Activated naive CD8-positive, alpha-beta T cell treated with anti-CD3 and anti-CD28 coated beads, Interleukin-2, amount 50 U/mL, for 24 hours (primary cell): ENCODE data around the gene H6PD.
A peak's percentile ranks its signal among the peaks of the same experiment; 100 is the strongest.

Source experiments
- ATAC-seq: fragments of 150-1000 bp; cut with Tn5 transposase; one replicate; pipeline ENCODE4 v1.10.0; 2021
- DNase-seq: peaks from one replicate; pipeline ENCODE4 v3.0.0; 2021
- H3K27ac Mint-ChIP-seq: one replicate; pipeline ENCODE4 v1.8.0; 2021; ENCODE audit warnings: mild to moderate bottlenecking, mixed read lengths
- H3K27me3 Mint-ChIP-seq: one replicate; pipeline ENCODE4 v1.8.0; 2021; ENCODE audit warnings: mixed read lengths
- H3K36me3 Mint-ChIP-seq: one replicate; pipeline ENCODE4 v1.8.0; 2021; ENCODE audit warnings: low read depth, mixed read lengths
- H3K4me1 Mint-ChIP-seq: one replicate; pipeline ENCODE4 v1.8.0; 2021; ENCODE audit warnings: mixed read lengths
- H3K4me3 Mint-ChIP-seq: one replicate; pipeline ENCODE4 v1.8.0; 2021; ENCODE audit warnings: mild to moderate bottlenecking, moderate library complexity, mixed read lengths
- H3K9me3 Mint-ChIP-seq: one replicate; pipeline ENCODE4 v1.8.0; 2021; ENCODE audit warnings: mixed read lengths

H6PD gene, protein sequence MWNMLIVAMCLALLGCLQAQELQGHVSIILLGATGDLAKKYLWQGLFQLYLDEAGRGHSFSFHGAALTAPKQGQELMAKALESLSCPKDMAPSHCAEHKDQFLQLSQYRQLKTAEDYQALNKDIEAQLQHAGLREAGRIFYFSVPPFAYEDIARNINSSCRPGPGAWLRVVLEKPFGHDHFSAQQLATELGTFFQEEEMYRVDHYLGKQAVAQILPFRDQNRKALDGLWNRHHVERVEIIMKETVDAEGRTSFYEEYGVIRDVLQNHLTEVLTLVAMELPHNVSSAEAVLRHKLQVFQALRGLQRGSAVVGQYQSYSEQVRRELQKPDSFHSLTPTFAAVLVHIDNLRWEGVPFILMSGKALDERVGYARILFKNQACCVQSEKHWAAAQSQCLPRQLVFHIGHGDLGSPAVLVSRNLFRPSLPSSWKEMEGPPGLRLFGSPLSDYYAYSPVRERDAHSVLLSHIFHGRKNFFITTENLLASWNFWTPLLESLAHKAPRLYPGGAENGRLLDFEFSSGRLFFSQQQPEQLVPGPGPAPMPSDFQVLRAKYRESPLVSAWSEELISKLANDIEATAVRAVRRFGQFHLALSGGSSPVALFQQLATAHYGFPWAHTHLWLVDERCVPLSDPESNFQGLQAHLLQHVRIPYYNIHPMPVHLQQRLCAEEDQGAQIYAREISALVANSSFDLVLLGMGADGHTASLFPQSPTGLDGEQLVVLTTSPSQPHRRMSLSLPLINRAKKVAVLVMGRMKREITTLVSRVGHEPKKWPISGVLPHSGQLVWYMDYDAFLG

DNA sequence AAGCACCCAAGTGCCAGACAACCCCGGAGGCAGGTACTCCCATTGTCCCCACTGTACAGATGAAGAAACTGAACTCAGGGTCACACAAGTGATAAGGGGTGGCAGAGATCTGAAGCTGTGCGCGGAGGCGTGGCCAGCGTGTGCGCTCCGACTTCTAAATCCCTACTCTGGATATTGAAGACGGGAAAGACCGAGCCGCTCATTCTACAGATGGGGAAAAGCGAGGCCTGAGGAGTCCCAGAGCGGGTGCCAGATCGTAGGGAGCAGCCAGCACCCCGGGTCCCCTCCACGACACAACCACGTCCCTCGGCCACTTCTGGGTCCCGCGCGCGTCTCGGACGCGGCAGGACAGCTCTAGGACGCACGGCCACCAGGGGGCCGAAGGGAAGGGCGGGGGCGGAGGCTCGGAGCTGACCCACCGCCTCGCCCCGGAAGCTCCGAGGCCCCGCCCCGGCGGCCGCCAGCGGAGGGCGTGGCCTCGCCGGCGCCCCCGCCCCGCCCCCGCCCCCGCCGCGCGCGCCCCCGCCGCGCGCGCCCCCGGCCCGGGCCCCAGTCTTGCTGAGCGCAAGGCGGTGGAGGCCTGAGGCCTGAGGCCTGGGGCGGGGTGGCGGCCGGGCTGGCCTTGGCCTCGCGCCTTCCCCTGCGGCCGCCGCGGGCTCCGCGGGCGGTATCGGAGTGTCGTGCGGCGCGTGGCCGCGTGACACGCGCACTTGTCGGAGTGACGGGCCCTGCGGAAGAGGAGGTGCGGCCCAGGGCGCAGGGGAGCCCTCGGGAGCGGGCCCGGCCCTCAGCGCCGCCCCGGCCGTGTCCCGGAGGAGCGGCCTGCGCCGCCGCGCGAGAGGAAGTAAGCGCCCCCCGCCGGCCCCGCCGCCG lies at the start of gene H6PD:
Gene H6PD, plus strand, starts transcription at position 552 of the 873 bp plus-strand sequence. CDS start 10,161 bp downstream, outside the sequence.
- peaks cover 51% of the 10 kb centered on the region for H3K4me1 Mint-ChIP-seq
- peak; percentile 67 for ATAC-seq
- H3K9me3 Mint-ChIP-seq = no peaks in the 10 kb centered on the region
- no peaks in the 10 kb centered on the region for H3K27me3 Mint-ChIP-seq
- DNase-seq = peak; percentile 77
- H3K4me3 Mint-ChIP-seq = peak within 1 kb of the TSS; percentile 87
- peaks cover 7% of the 10 kb centered on the region for H3K36me3 Mint-ChIP-seq
- H3K27ac Mint-ChIP-seq = peak within 1 kb of the TSS; percentile 91

DNA sequence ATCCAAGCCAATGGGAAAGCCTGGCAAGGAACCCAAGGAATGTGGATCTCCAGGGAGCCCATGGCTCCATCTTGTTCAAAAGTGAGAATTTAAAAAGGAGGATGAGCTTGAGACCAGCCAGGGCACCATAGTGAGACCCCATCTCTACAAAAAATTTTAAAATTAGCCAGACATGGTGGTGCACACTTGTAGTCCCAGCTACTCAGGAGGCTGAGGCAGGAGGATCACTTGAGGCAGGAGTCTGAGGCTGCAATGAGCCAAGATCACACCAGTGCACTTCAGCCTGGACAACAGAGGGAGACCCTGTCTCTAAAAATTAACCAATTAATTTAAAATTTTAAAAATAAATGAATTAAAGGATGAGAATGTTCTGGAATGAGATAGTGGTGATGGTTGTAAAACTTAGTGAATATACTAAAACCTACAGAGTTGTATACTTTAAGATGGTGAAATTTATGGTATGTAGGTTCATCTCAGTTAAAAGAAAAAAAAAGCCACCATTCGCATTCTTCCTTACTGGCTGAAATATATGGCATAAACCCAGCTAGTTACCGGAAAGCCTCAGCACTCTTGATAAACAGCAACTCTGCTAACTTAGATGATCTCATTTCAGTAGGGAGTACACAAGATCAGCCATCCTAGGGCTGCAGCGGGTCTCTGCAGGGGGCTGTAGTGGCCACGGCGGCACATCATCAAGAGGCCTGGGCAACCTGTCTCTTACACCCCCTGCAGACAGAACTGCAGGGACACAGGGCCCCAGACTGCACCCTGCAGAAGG lies 48.3 kb upstream of the H6PD start:
- no peak for DNase-seq
- no peak overlapping the region for H3K4me3 Mint-ChIP-seq
- peaks cover 8% of the 10 kb centered on the region for H3K4me1 Mint-ChIP-seq
- no peaks in the 10 kb centered on the region for H3K9me3 Mint-ChIP-seq
- H3K27ac Mint-ChIP-seq = no peak overlapping the region
- H3K27me3 Mint-ChIP-seq = peaks cover 30% of the 10 kb centered on the region
- no peak for ATAC-seq
- H3K36me3 Mint-ChIP-seq = no peaks in the 10 kb centered on the region

DNA sequence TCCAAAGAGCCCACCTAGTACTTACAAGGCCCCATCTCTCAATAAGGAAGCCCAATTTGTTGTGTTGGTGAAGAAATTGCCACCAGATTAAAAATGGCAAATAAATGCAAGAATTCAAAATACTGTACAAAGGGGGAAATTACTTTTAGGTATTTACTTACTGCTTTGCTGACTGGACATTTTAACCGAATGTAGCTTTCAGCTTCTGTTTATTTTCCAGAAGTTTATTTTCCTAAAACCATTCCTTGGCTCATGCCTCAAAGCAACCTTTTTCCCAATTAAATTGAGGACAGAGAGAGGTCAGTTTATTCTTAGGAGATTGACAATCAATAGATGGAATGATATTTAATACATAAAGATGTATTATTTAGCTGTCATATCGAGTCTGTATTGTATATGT lies 47.6 kb upstream of the H6PD start:
- Mint-ChIP-seq H3K36me3 (no peaks in the 10 kb centered on the region), H3K4me1 (peaks cover 2% of the 10 kb centered on the region), H3K27me3 (peaks cover 29% of the 10 kb centered on the region), H3K9me3 (no peaks in the 10 kb centered on the region), H3K27ac (no peak overlapping the region), H3K4me3 (no peak overlapping the region)
- DNase-seq (no peak), ATAC-seq (no peak)

DNA sequence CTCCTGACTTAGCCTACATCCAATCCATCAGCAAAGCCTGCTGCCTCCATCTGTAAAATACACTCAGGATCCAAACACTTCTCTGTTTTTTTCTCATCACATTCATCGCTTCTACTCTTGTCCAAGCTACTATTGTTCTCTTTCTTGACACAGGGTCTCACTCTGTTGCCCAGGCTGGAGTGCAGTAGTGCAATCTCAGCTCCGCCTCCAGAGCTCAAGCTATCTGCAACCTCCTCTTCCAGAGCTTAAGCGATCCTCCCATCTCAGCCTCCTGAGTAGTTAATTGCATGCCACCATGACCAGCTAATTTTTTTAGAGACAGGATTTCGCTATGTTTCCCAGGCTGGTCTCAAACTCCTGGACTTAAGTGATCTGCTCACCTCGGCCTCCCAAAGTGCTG lies 44.3 kb upstream of the H6PD start:
- Mint-ChIP-seq H3K4me3 (no peak overlapping the region), H3K27ac (no peak overlapping the region), H3K4me1 (no peaks in the 10 kb centered on the region), H3K27me3 (peaks cover 19% of the 10 kb centered on the region), H3K36me3 (no peaks in the 10 kb centered on the region), H3K9me3 (no peaks in the 10 kb centered on the region)
- DNase-seq = no peak
- ATAC-seq = no peak

DNA sequence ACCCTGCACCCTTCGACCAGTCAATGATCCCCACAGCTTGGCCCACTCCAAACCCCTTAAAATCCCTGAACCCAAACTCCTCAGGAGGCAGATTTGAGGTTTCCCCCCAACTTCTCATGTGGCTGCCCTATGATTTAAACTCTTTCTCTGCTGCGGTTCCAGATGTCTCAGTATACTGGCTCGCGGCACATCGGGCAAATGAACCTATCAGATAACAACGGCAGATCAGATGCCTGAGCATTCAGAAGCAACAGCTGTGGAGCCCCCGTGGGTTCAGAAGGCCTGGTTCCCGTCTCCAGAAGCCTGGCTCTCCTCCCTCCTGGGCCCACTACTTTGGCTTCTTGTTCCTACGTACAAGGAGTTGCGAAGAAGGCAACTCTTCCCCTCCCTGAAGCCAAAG lies 43.3 kb upstream of the H6PD start:
- ATAC-seq (no peak), DNase-seq (no peak)
- no peaks in the 10 kb centered on the region for H3K9me3 Mint-ChIP-seq
- H3K4me1 Mint-ChIP-seq = peaks cover 7% of the 10 kb centered on the region
- no peaks in the 10 kb centered on the region for H3K36me3 Mint-ChIP-seq
- H3K27ac Mint-ChIP-seq = no peak overlapping the region
- peaks cover 19% of the 10 kb centered on the region for H3K27me3 Mint-ChIP-seq
- no peak overlapping the region for H3K4me3 Mint-ChIP-seq

DNA sequence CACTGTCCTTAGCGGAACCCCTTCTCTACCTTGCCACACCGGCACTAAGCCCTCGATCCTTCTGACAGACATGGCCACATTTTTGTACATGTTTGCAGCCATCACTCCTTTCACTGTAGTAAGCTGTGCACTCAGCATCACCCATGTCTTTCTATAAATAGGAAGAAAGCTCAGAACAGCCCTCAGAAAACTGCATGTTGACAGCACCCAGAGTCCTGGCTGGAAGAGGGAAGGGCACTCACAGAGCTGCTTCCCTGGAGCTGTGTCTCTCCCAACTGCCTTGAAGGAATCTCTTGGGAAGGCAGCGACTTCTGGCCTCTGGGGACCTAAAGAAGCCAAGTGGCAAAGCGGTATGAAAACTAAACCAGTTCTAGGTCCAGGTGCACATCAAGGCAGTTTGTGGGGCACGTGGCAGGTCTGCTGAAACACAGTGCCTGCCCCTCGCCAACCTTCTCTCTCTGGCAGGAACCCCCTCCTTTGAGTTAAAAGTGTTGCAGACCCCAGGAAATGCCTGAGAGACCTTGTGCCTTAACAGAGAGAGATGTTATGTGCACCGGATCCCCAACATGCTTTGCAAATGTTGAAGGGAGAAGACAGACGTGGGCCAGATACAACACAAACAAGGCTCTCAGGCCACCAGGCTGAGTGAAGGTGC lies 41.9 kb upstream of the H6PD start:
- Mint-ChIP-seq H3K4me1 (peaks cover 15% of the 10 kb centered on the region), H3K9me3 (no peaks in the 10 kb centered on the region), H3K36me3 (no peaks in the 10 kb centered on the region), H3K4me3 (no peak overlapping the region), H3K27me3 (peaks cover 30% of the 10 kb centered on the region), H3K27ac (no peak overlapping the region)
- DNase-seq (no peak), ATAC-seq (no peak)

DNA sequence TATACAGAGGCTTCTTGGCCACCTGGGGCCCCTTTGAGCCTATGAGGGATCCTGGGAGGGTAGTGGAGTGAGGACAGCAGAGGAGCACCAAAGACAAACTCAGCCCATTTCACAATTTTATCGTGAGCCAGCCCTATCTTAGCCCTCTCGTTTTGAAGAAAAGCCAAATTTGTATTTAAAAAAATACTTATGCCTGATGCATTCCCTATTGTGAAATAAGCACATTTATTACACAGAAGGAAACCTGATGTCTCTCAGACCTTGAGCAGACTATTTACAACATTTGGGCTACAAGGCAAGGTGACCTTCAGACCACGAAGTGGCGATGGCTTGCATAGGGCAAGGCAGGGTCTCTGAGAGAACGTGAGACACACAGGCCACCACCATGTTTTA lies 41.3 kb upstream of the H6PD start:
- Mint-ChIP-seq H3K36me3 (no peaks in the 10 kb centered on the region), H3K4me3 (no peak overlapping the region), H3K27ac (no peak overlapping the region), H3K4me1 (peaks cover 19% of the 10 kb centered on the region), H3K9me3 (no peaks in the 10 kb centered on the region), H3K27me3 (peaks cover 35% of the 10 kb centered on the region)
- DNase-seq = no peak
- no peak for ATAC-seq

DNA sequence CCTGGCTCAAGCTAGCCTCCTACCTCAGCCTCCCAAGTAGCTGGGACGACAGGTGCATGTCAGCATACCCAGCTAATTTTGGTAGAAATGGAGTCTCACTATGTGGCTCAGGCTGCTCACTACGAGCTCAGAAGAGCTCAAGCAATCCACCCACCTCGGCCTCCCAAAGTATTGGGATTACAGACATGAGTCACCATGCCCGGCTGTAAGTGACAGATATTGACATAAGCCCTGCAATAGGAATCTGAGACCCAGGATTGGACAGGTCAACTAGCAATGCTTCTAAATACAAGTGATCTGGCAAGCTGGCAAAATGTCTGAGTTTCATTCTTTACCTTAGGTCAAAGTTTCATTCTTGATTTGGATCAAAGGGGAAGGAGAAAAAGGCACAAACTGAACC lies 40.5 kb upstream of the H6PD start:
- DNase-seq (no peak), ATAC-seq (no peak)
- no peak overlapping the region for H3K27ac Mint-ChIP-seq
- H3K4me3 Mint-ChIP-seq = no peak overlapping the region
- peaks cover 41% of the 10 kb centered on the region for H3K27me3 Mint-ChIP-seq
- no peaks in the 10 kb centered on the region for H3K9me3 Mint-ChIP-seq
- H3K4me1 Mint-ChIP-seq = peaks cover 24% of the 10 kb centered on the region
- no peaks in the 10 kb centered on the region for H3K36me3 Mint-ChIP-seq

DNA sequence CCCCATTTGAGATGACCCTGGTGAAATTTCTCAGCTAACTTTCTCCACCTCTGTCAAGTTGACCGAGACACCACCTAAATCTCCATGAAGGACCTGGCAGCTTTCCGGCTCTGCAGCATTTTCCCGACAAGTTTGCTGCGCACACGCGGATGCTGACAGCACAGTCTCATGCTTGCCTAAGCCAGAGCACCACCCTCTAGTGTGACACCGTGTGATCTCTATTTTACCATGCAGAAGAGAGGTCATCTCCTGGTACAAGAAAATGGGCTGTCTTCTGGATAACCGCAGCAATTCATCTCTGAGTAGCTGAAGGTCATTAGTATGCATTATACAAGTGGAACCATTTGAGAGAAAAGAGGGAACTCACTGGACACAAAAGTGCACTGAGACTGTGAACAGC lies 38.9 kb upstream of the H6PD start:
- Mint-ChIP-seq H3K27ac (no peak overlapping the region), H3K27me3 (peaks cover 48% of the 10 kb centered on the region), H3K4me1 (peaks cover 40% of the 10 kb centered on the region), H3K36me3 (no peaks in the 10 kb centered on the region), H3K9me3 (no peaks in the 10 kb centered on the region), H3K4me3 (no peak overlapping the region)
- DNase-seq (no peak), ATAC-seq (no peak)

DNA sequence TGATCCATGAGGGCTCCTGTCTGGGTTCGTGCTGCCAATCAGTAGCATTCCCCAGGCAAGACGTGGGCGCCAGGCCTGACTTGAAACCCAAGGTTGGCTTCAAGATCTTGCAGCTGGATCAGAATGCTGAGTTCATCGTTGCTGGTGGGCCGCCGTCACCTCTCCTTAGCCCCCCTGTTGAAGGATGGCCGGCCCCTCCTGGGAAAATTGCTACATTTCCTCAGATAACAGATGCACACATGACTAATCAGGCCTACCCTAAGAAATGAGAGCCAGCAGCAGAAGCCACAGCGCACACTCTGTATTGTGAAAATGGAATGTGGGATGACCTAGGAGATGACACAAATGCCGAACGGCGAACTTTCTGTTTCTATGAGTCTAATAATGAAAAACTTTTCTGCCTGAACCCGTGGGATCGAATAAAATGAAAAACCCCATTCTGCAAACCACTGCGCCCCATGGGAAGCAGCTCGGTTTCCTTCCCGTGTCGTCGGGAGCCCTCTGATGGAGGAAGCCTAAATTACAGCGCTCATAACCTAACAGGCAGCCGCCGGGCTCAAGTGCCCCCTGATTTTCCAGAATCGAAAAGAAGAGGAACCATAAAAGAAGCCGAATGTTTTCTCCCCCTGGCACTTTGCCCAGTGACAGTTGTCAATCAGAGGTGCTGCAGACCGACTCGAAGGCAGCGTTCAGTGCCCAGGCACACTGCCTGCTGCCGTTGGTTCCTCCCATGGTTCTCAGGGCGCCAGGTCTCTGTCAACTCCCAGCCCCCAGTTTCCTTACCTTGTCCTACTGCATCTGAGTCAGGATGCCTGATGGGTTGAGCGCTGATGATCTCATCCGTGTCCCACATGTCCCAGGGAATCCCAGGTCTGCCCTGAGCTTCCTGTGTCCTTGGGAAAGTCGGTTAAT lies 38.2 kb upstream of the H6PD start:
- H3K4me3 Mint-ChIP-seq = no peak overlapping the region
- peaks cover 51% of the 10 kb centered on the region for H3K27me3 Mint-ChIP-seq
- DNase-seq (peak; percentile 77), ATAC-seq (peak; percentile 40)
- H3K4me1 Mint-ChIP-seq = peaks cover 47% of the 10 kb centered on the region
- no peaks in the 10 kb centered on the region for H3K9me3 Mint-ChIP-seq
- no peak overlapping the region for H3K27ac Mint-ChIP-seq
- no peaks in the 10 kb centered on the region for H3K36me3 Mint-ChIP-seq

DNA sequence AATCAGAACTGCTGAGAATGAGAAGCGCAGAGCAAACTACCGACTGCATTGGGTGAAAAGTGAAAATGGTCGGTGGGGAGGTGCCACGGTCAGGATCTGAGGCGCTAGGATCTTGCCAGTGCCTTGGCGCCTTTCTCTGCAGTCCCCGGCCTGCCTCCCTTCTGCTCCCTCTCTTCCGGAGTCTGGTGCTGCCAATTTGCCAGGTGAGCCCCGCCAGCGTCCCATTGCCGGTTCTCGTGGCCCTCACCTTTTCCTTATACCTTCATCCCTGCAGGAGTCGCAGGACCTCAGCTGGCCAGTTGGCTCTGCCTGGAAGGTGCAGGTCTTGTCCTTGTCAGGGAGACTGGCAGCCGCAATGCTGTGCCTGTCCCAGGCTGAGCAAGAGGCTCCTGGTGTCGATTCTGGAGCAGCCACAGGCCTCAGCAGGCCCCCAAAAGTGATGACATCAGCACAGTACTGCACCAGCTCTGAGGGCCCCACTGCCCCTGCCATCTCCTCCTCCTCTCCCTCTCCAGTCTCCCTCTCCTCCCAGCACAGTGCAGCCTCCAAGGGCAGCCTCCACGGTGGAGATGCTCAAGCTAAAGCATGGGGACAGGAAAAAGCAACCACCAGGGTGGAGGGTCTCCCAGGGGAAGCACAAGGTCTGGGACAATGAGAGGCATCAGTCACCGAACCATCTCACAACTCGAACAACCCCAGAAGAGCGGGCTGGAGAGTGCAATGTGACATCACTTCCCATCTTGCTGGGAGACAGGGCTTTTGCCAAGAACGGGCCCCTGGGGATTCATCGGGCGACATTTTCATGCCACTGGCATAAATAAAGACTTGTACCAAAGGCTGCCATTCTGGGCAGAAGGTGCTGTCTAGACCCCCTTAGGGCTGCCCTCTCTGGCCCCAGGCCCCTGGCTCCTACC lies 37.1 kb upstream of the H6PD start:
- Mint-ChIP-seq H3K4me3 (no peak overlapping the region), H3K4me1 (peaks cover 56% of the 10 kb centered on the region), H3K36me3 (no peaks in the 10 kb centered on the region), H3K27ac (no peak overlapping the region), H3K9me3 (no peaks in the 10 kb centered on the region), H3K27me3 (peaks cover 54% of the 10 kb centered on the region)
- ATAC-seq (no peak), DNase-seq (no peak)
